Activated CD4-positive, alpha-beta T cell treated with anti-CD3 and anti-CD28 coated beads for 36 hours (primary cell): ENCODE data around the gene NUP210. TPM values are rescaled to one million over a fixed set of nuclear protein-coding genes. Genes with fewer than 3 reads are reported as not detected.

ENCODE experiments used
- ATAC-seq: fragments of 200-7000 bp; cut with Tn5 transposase; one replicate; pipeline ENCODE4 v1.10.0; 2021; ENCODE audit warnings: mild to moderate bottlenecking, moderate library complexity
- CTCF ChIA-PET: fragments of 350-600 bp; sonication (Branson Sonifier 250); formaldehyde crosslinking; loops from one replicate; lab custom pipeline; 2021; ENCODE audit warnings: antibody characterized with exemption; lab: Charles Lee
- POLR2A ChIA-PET: fragments of 350-600 bp; sonication (Branson Sonifier 250); formaldehyde crosslinking; loops from one replicate; lab custom pipeline; 2021; ENCODE audit warnings: antibody characterized with exemption, inconsistent platforms; lab: Charles Lee
- DNase-seq: peaks from one replicate; pipeline ENCODE4 v3.0.0-alpha.2; 2020
- H3K27ac Mint-ChIP-seq: one replicate; pipeline ENCODE4 v1.8.0; 2021; ENCODE audit warnings: mixed read lengths
- H3K27me3 Mint-ChIP-seq: one replicate; pipeline ENCODE4 v1.8.0; 2021; ENCODE audit warnings: mixed read lengths
- H3K36me3 Mint-ChIP-seq: one replicate; pipeline ENCODE4 v1.8.0; 2021; ENCODE audit warnings: low read depth, mixed read lengths
- H3K4me1 Mint-ChIP-seq: one replicate; pipeline ENCODE4 v1.8.0; 2021; ENCODE audit warnings: mixed read lengths
- H3K4me3 Mint-ChIP-seq: one replicate; pipeline ENCODE4 v1.8.0; 2021; ENCODE audit warnings: mild to moderate bottlenecking, moderate library complexity, mixed read lengths
- H3K9me3 Mint-ChIP-seq: one replicate; pipeline ENCODE4 v1.8.0; 2021; ENCODE audit warnings: low read depth, mixed read lengths
- intact Hi-C, 2 experiments: fragments of 100-400 bp; cut with DNase I in 1 of 2; cut with micrococcal nuclease in 1 of 2; formaldehyde crosslinking; loops; one replicate each; pipeline versions ENCODE4 v1.14.2 to v1.15.1; 2022 to 2024; cut with DNase I, micrococcal nuclease
- total RNA-seq, 2 experiments: library from RNA; stranded (reverse); gene quantifications; one replicate each; pipeline ENCODE4 v1.2.3, GENCODE V29; 2021

Gene NUP210
- total RNA-seq, 2 experiments from 2014 or later, result 117 to 123 TPM

GRCh38 chr3:13419505-13420044, 547 bp downstream of the NUP210 start:
- Mint-ChIP-seq H3K4me3 (peak overlapping the region; percentile 77), H3K36me3 (peaks cover 29% of the 10 kb centered on the region), H3K27ac (peak overlapping the region; percentile 95), H3K4me1 (peaks cover 58% of the 10 kb centered on the region), H3K27me3 (no peaks in the 10 kb centered on the region), H3K9me3 (no peaks in the 10 kb centered on the region)
- POLR2A ChIA-PET, result interaction anchor here (0.6 to 1.4 kb wide), 4 partner anchors 9 to 860 kb away, joined by 3 to 5 read pairs (median 4); partner anchors contain the start of gene HDAC11
- peak; percentile 30 for ATAC-seq
- CTCF ChIA-PET, result interaction anchor here (0.6 to 2.5 kb wide), 3 partner anchors 11 to 33 kb away, joined by 3 to 14 read pairs (median 4); no protein-coding TSS in a partner anchor
- DNase-seq, result peak; percentile 79
- intact Hi-C loops, result loop anchor here (1.0 to 10.0 kb wide), 9 partner anchors 9 to 985 kb away; partner anchors contain the start of genes CHCHD4 (in 1 of the 2), HDAC11 (in 1 of the 2), LSM3 (in 1 of the 2) and RAF1 (in 1 of the 2)

GRCh38 chr3:13417166-13417947, 2.8 kb downstream of the NUP210 start:
- Mint-ChIP-seq H3K9me3 (no peaks in the 10 kb centered on the region), H3K4me3 (peak overlapping the region; percentile 77), H3K27me3 (no peaks in the 10 kb centered on the region), H3K27ac (peak overlapping the region; percentile 89), H3K36me3 (peaks cover 37% of the 10 kb centered on the region), H3K4me1 (peaks cover 68% of the 10 kb centered on the region)
- intact Hi-C loops, result loop anchor here in 1 of 2 experiments (5.0 to 10.0 kb wide), 4 partner anchors 420 to 987 kb away; partner anchors contain the start of genes LSM3, RAF1, SLC6A6 and XPC
- ChIA-PET CTCF (interaction anchor here (0.6 to 3.7 kb wide), 10 partner anchors 9 to 69 kb away, joined by 3 to 43 read pairs (median 4); partner anchors contain the start of gene HDAC11), POLR2A (interaction anchor here (2.0 kb wide), 1 partner anchor 34 kb away, joined by 7 read pairs; no protein-coding TSS in a partner anchor)
- ATAC-seq (no peak), DNase-seq (no peak)

GRCh38 chr3:13415997-13416793, 3.9 kb downstream of the NUP210 start:
- DNase-seq, result peak; percentile 66
- ChIA-PET CTCF (interaction anchor here (0.8 to 3.7 kb wide), 8 partner anchors 10 to 68 kb away, joined by 3 to 43 read pairs (median 4); no protein-coding TSS in a partner anchor), POLR2A (interaction anchor here (2.0 kb wide), 1 partner anchor 36 kb away, joined by 7 read pairs; no protein-coding TSS in a partner anchor)
- Mint-ChIP-seq H3K9me3 (no peaks in the 10 kb centered on the region), H3K36me3 (peaks cover 37% of the 10 kb centered on the region), H3K27ac (peak overlapping the region; percentile 89), H3K4me3 (peak overlapping the region; percentile 77), H3K27me3 (no peaks in the 10 kb centered on the region), H3K4me1 (peaks cover 57% of the 10 kb centered on the region)
- intact Hi-C loops, result loop anchor here in 1 of 2 experiments (5.0 to 10.0 kb wide), 4 partner anchors 419 to 989 kb away; partner anchors contain the start of genes LSM3, RAF1, SLC6A6 and XPC
- ATAC-seq, result no peak

- H3K27me3 Mint-ChIP-seq, result no peaks in the 10 kb centered on the region
- no peaks in the 10 kb centered on the region for H3K9me3 Mint-ChIP-seq
- peaks cover 51% of the 10 kb centered on the region for H3K4me1 Mint-ChIP-seq
- no peak for ATAC-seq
- ChIA-PET POLR2A (interaction anchor here (2.0 kb wide), 1 partner anchor 36 kb away, joined by 7 read pairs; no protein-coding TSS in a partner anchor), CTCF (interaction anchor here (1.2 to 3.7 kb wide), 2 partner anchors 37 to 71 kb away, joined by 3 to 43 read pairs; no protein-coding TSS in a partner anchor)
- H3K36me3 Mint-ChIP-seq, result peaks cover 37% of the 10 kb centered on the region
- intact Hi-C loops, result loop anchor here in 1 of 2 experiments (5.0 to 10.0 kb wide), 4 partner anchors 418 to 989 kb away; partner anchors contain the start of genes LSM3, RAF1, SLC6A6 and XPC
- H3K27ac Mint-ChIP-seq, result peak overlapping the region; percentile 96
- no peak for DNase-seq
- peak overlapping the region; percentile 69 for H3K4me3 Mint-ChIP-seq
Observed at GRCh38 chr3:13415236-13415986, 4.7 kb downstream of the NUP210 start.

GRCh38 chr3:13414040-13414729, 5.9 kb downstream of the NUP210 start:
- DNase-seq (peak; percentile 83), ATAC-seq (peak; percentile 86)
- Mint-ChIP-seq H3K9me3 (no peaks in the 10 kb centered on the region), H3K27me3 (no peaks in the 10 kb centered on the region), H3K4me1 (peaks cover 51% of the 10 kb centered on the region), H3K4me3 (peak overlapping the region; percentile 69), H3K27ac (peak overlapping the region; percentile 96), H3K36me3 (peaks cover 43% of the 10 kb centered on the region)
- ChIA-PET CTCF (interaction anchor here (1.2 kb wide), 1 partner anchor 70 kb away, joined by 3 read pairs; no protein-coding TSS in a partner anchor), POLR2A (no interaction called here)
- intact Hi-C loops, result loop anchor here in 1 of 2 experiments (1.0 to 10.0 kb wide), 3 partner anchors 37 to 991 kb away; partner anchors contain the start of genes LSM3, SLC6A6 and XPC

- no peak for ATAC-seq
- H3K4me1 Mint-ChIP-seq, result peaks cover 43% of the 10 kb centered on the region
- no peak overlapping the region for H3K4me3 Mint-ChIP-seq
- H3K27ac Mint-ChIP-seq, result no peak overlapping the region
- DNase-seq, result no peak
- H3K9me3 Mint-ChIP-seq, result peaks cover 11% of the 10 kb centered on the region
- H3K27me3 Mint-ChIP-seq, result no peaks in the 10 kb centered on the region
- CTCF ChIA-PET, result interaction anchor here (2.0 kb wide), 1 partner anchor 41 kb away, joined by 5 read pairs; no protein-coding TSS in a partner anchor
- H3K36me3 Mint-ChIP-seq, result peaks cover 40% of the 10 kb centered on the region
- intact Hi-C loops, result loop anchor here in 1 of 2 experiments (10.0 kb wide), 2 partner anchors 763 to 993 kb away; partner anchors contain the start of genes LSM3, SLC6A6 and XPC
- POLR2A ChIA-PET, result no interaction called here
Observed at GRCh38 chr3:13411186-13411860, 8.8 kb downstream of the NUP210 start.

GRCh38 chr3:13408890-13409289, 11.2 kb downstream of the NUP210 start:
- peaks cover 33% of the 10 kb centered on the region for H3K4me1 Mint-ChIP-seq
- H3K9me3 Mint-ChIP-seq, result peaks cover 13% of the 10 kb centered on the region
- H3K27me3 Mint-ChIP-seq, result no peaks in the 10 kb centered on the region
- POLR2A ChIA-PET, result no interaction called here
- CTCF ChIA-PET, result interaction anchor here (1.0 to 2.8 kb wide), 3 partner anchors 10 to 54 kb away, joined by 3 to 13 read pairs (median 4); no protein-coding TSS in a partner anchor
- no peak overlapping the region for H3K4me3 Mint-ChIP-seq
- intact Hi-C loops, result no loop called here
- ATAC-seq, result no peak
- no peak for DNase-seq
- H3K27ac Mint-ChIP-seq, result no peak overlapping the region
- peaks cover 35% of the 10 kb centered on the region for H3K36me3 Mint-ChIP-seq

- no peak for DNase-seq
- no peak overlapping the region for H3K27ac Mint-ChIP-seq
- CTCF ChIA-PET, result interaction anchor here (0.6 to 2.8 kb wide), 3 partner anchors 11 to 57 kb away, joined by 3 to 13 read pairs (median 4); no protein-coding TSS in a partner anchor
- intact Hi-C loops, result no loop called here
- POLR2A ChIA-PET, result no interaction called here
- H3K9me3 Mint-ChIP-seq, result peaks cover 13% of the 10 kb centered on the region
- ATAC-seq, result no peak
- no peak overlapping the region for H3K4me3 Mint-ChIP-seq
- peaks cover 27% of the 10 kb centered on the region for H3K4me1 Mint-ChIP-seq
- peaks cover 31% of the 10 kb centered on the region for H3K36me3 Mint-ChIP-seq
- no peaks in the 10 kb centered on the region for H3K27me3 Mint-ChIP-seq
Observed at GRCh38 chr3:13407926-13408325, 12.2 kb downstream of the NUP210 start.

- H3K36me3 Mint-ChIP-seq, result peaks cover 34% of the 10 kb centered on the region
- POLR2A ChIA-PET, result interaction anchor here (0.6 kb wide), 1 partner anchor 11 kb away, joined by 4 read pairs; no protein-coding TSS in a partner anchor
- H3K27ac Mint-ChIP-seq, result no peak overlapping the region
Observed at GRCh38 chr3:13407475-13407874, 12.6 kb downstream of the NUP210 start.

More at GRCh38 chr3:13407475-13407874, 12.6 kb downstream of the NUP210 start:
- ATAC-seq, result no peak
- CTCF ChIA-PET, result interaction anchor here (0.6 to 2.8 kb wide), 2 partner anchors 45 to 478 kb away, joined by 3 to 13 read pairs; no protein-coding TSS in a partner anchor
- Mint-ChIP-seq H3K27me3 (no peaks in the 10 kb centered on the region), H3K9me3 (peaks cover 13% of the 10 kb centered on the region), H3K4me3 (no peak overlapping the region), H3K4me1 (peaks cover 32% of the 10 kb centered on the region)
- DNase-seq, result no peak
- intact Hi-C loops, result no loop called here
